Astrocyte (in vitro differentiated cells and primary cell): ENCODE results near the gene OR52E8. TPM values are rescaled to one million over a fixed set of nuclear protein-coding genes. Genes with fewer than 3 reads are reported as not detected.

Experiments used
- DNase-seq: peaks from one replicate; pipeline ENCODE4 v3.0.0-alpha.2; 2010; ENCODE audit warnings: low read depth
- FAIRE-seq: peaks from 2 replicates; lab custom pipeline; 2011; peaks lifted over from hg19 to GRCh38; lab: Jason Lieb, UNC
- H2AFZ ChIP-seq: 2 replicates; pipeline ENCODE4 v1.6.0; 2012; ENCODE audit warnings: low read depth, low read length, inconsistent platforms
- H3K27ac ChIP-seq: 2 replicates; pipeline ENCODE4 v1.5.1; 2011; ENCODE audit warnings: low read depth, low read length, inconsistent platforms
- H3K27me3 ChIP-seq: 2 replicates; pipeline ENCODE4 v1.6.0; 2011; ENCODE audit warnings: low read length, inconsistent platforms; ENCODE audit not compliant: insufficient read depth
- H3K36me3 ChIP-seq: 2 replicates; pipeline ENCODE4 v1.5.1; 2011; ENCODE audit warnings: low read length, inconsistent platforms; ENCODE audit not compliant: insufficient read depth
- H3K4me1 ChIP-seq: 2 replicates; pipeline ENCODE4 v1.5.1; 2011; ENCODE audit warnings: low read length, inconsistent platforms; ENCODE audit not compliant: insufficient read depth
- H3K4me2 ChIP-seq: 2 replicates; pipeline ENCODE4 v1.6.0; 2012; ENCODE audit warnings: low read length, inconsistent platforms
- H3K4me3 ChIP-seq: 2 replicates; pipeline ENCODE4 v1.5.1; 2011; ENCODE audit warnings: low read depth, mild to moderate bottlenecking, low read length, inconsistent platforms; ENCODE audit not compliant: insufficient read depth
- H3K79me2 ChIP-seq: 2 replicates; pipeline ENCODE4 v1.6.0; 2012; ENCODE audit warnings: mild to moderate bottlenecking, low read length, inconsistent platforms; ENCODE audit not compliant: insufficient read depth
- H3K9ac ChIP-seq: 2 replicates; pipeline ENCODE4 v1.6.0; 2012; ENCODE audit warnings: mild to moderate bottlenecking, low read length, inconsistent platforms
- H3K9me3 ChIP-seq: 2 replicates; pipeline ENCODE4 v1.5.1; 2012; ENCODE audit warnings: low read depth, mild to moderate bottlenecking, low read length, inconsistent platforms; ENCODE audit not compliant: insufficient read depth
- H4K20me1 ChIP-seq: 2 replicates; pipeline ENCODE4 v1.6.0; 2012; ENCODE audit warnings: low read length, inconsistent platforms; ENCODE audit not compliant: insufficient read depth
- H3K27ac Mint-ChIP-seq: one replicate; pipeline ENCODE4 v1.8.0; 2021; ENCODE audit warnings: mild to moderate bottlenecking, mixed read lengths; ENCODE audit not compliant: unreplicated experiment
- H3K27me3 Mint-ChIP-seq: one replicate; pipeline ENCODE4 v1.8.0; 2021; ENCODE audit warnings: low read depth, mixed read lengths; ENCODE audit not compliant: unreplicated experiment
- H3K36me3 Mint-ChIP-seq: one replicate; pipeline ENCODE4 v1.8.0; 2021; ENCODE audit warnings: low read depth, mixed read lengths; ENCODE audit not compliant: unreplicated experiment
- H3K4me1 Mint-ChIP-seq: one replicate; pipeline ENCODE4 v1.8.0; 2021; ENCODE audit warnings: low read depth, mixed read lengths; ENCODE audit not compliant: unreplicated experiment
- H3K4me3 Mint-ChIP-seq: one replicate; pipeline ENCODE4 v1.8.0; 2021; ENCODE audit warnings: mild to moderate bottlenecking, moderate library complexity, mixed read lengths; ENCODE audit not compliant: unreplicated experiment
- H3K9me3 Mint-ChIP-seq: one replicate; pipeline ENCODE4 v1.8.0; 2021; ENCODE audit warnings: mild to moderate bottlenecking, mixed read lengths; ENCODE audit not compliant: unreplicated experiment
- CTCF ChIP-seq: IDR thresholded peaks from 2 replicates; pipeline ENCODE4 v1.5.1; 2011; ENCODE audit warnings: low read depth, mild to moderate bottlenecking, inconsistent platforms, low read length, moderate library complexity; ENCODE audit not compliant: insufficient read depth
- EZH2 ChIP-seq: IDR thresholded peaks from 2 replicates; pipeline ENCODE4 v1.6.1; 2012; ENCODE audit warnings: mild to moderate bottlenecking, low read length, inconsistent platforms; ENCODE audit not compliant: insufficient read depth
- total RNA-seq: library from RNA; stranded (reverse); gene quantifications from 2 replicates; pipeline ENCODE4 v1.2.1, GENCODE V29; 2021

OR52E8 gene
- total RNA-seq, 1 donor from 2014 or later, result not detected

GRCh38 chr11:5808500-5809121 is 48.9 kb downstream of the OR52E8 start, which contains the start of gene OR52N2:
Gene OR52N2 (plus strand): TSS chr11:5808924. CDS start chr11:5820336, 11,412 bp downstream.
- no peaks in the 10 kb centered on the region for H3K27me3 ChIP-seq
- H3K4me3 Mint-ChIP-seq, result peak within 1 kb of the TSS; percentile 46
- H2AFZ ChIP-seq, result peak within 1 kb of the TSS; percentile 73
- H3K4me2 ChIP-seq, result peak within 1 kb of the TSS; percentile 84
- peaks cover 4% of the 10 kb centered on the region for H3K4me1 ChIP-seq
- TF ChIP-seq CTCF (peak; percentile 78), EZH2 (no peak)
- no peaks in the 10 kb centered on the region for H4K20me1 ChIP-seq
- peak within 1 kb of the TSS; percentile 51 for H3K4me3 ChIP-seq
- H3K27me3 Mint-ChIP-seq, result no peaks in the 10 kb centered on the region
- H3K36me3 ChIP-seq, result no peaks in the 10 kb centered on the region
- no peaks in the 10 kb centered on the region for H3K79me2 ChIP-seq
- no peak within 1 kb of the TSS for H3K27ac Mint-ChIP-seq
- no peaks in the 10 kb centered on the region for H3K9me3 ChIP-seq
- H3K27ac ChIP-seq, result no peak within 1 kb of the TSS
- DNase-seq, result peak; percentile 28
- H3K36me3 Mint-ChIP-seq, result no peaks in the 10 kb centered on the region
- peaks cover 8% of the 10 kb centered on the region for H3K9me3 Mint-ChIP-seq
- peak; percentile 65 for FAIRE-seq
- peak within 1 kb of the TSS; percentile 68 for H3K9ac ChIP-seq
- H3K4me1 Mint-ChIP-seq, result no peaks in the 10 kb centered on the region

- Histone ChIP-seq H3K4me2 (no peak overlapping the region), H3K4me3 (no peak overlapping the region), H3K36me3 (no peaks in the 10 kb centered on the region), H4K20me1 (no peaks in the 10 kb centered on the region), H3K27ac (no peak overlapping the region), H3K9me3 (no peaks in the 10 kb centered on the region), H3K27me3 (no peaks in the 10 kb centered on the region), H3K79me2 (no peaks in the 10 kb centered on the region), H2AFZ (no peak overlapping the region), H3K9ac (no peak overlapping the region), H3K4me1 (peaks cover 4% of the 10 kb centered on the region)
- H3K4me3 Mint-ChIP-seq, result no peak overlapping the region
- no peaks in the 10 kb centered on the region for H3K36me3 Mint-ChIP-seq
- no peak for TF ChIP-seq CTCF
- no peak for TF ChIP-seq EZH2
- DNase-seq (no peak), FAIRE-seq (no peak)
- H3K27ac Mint-ChIP-seq, result no peak overlapping the region
- no peaks in the 10 kb centered on the region for H3K27me3 Mint-ChIP-seq
- H3K4me1 Mint-ChIP-seq, result no peaks in the 10 kb centered on the region
- H3K9me3 Mint-ChIP-seq, result peaks cover 13% of the 10 kb centered on the region
Observed at GRCh38 chr11:5807580-5807979, 49.9 kb downstream of the OR52E8 start.

Other genes with a start within 250 kb of the OR52E8 start
- gene TRIM34, start 232.7 kb downstream of the OR52E8 start, total RNA-seq, result 1.2 and 4.6 TPM in 2 replicates
- 45.3 and 55.6 TPM in 2 replicates for gene TRIM5, start 172.6 kb downstream of the OR52E8 start, total RNA-seq
- 167 and 205 TPM in 2 replicates for gene TRIM22, start 167.9 kb downstream of the OR52E8 start, total RNA-seq
- not detected in 2 replicates for gene OR56B1, start 121.2 kb downstream of the OR52E8 start, total RNA-seq
- gene OR52N4, start 103.4 kb downstream of the OR52E8 start, total RNA-seq, result not detected in 2 replicates
- not detected in 2 replicates for gene OR52N5, start 74.3 kb downstream of the OR52E8 start, total RNA-seq
- gene OR52N1, start 66.4 kb downstream of the OR52E8 start, total RNA-seq, result not detected in 2 replicates
- gene OR52N2, start 48.8 kb downstream of the OR52E8 start, total RNA-seq, result not detected in 2 replicates
- gene OR52E6, start 15.8 kb downstream of the OR52E8 start, total RNA-seq, result not detected in 2 replicates
- gene OR52E4, start 22.9 kb upstream of the OR52E8 start, total RNA-seq, result not detected in 2 replicates
- gene OR52E5, start 35.5 kb upstream of the OR52E8 start, total RNA-seq, result not detected in 2 replicates
- not detected in 2 replicates for gene OR56A3, start 84.6 kb upstream of the OR52E8 start, total RNA-seq
- not detected in 2 replicates for gene OR56A5, start 110.8 kb upstream of the OR52E8 start, total RNA-seq
- not detected in 2 replicates for gene OR52L1, start 129.3 kb upstream of the OR52E8 start, total RNA-seq
- not detected in 2 replicates for gene OR56A4, start 149.3 kb upstream of the OR52E8 start, total RNA-seq
- gene OR56A1, start 173.1 kb upstream of the OR52E8 start, total RNA-seq, result not detected in 2 replicates
- not detected in 2 replicates for gene OR56B4, start 250.0 kb upstream of the OR52E8 start, total RNA-seq